Psoas muscle (tissue), 8 donors: ENCODE results near the gene KCP. TPM values are rescaled to one million over a fixed set of nuclear protein-coding genes. Genes with fewer than 3 reads are reported as not detected.

Experiments
- ATAC-seq, 4 donors: fragments of 200-7000 bp; cut with Tn5 transposase; one replicate each; pipeline ENCODE4 v1.9.1; 2020; ENCODE audit warnings: moderate library complexity in 3 of 4, mild to moderate bottlenecking in 2 of 4
- DNase-seq, 2 donors: peaks; one replicate each; pipeline ENCODE4 v3.0.0-alpha.2; 2020
- H3K27ac ChIP-seq: fragments of 200-600 bp; one replicate; pipeline ENCODE4 v1.8.0; 2022
- H3K27me3 ChIP-seq, 3 donors: fragments of 200-600 bp in 1 of 3; one replicate each; pipeline versions ENCODE4 v1.6.1 to v1.8.0; 2013 to 2022; ENCODE audit warnings: low read length in 2 of 3, mild to moderate bottlenecking in 2 of 3, moderate library complexity in 1 of 3; ENCODE audit not compliant: insufficient read depth in 3 of 3
- H3K36me3 ChIP-seq, 2 donors: fragments of 200-600 bp in 1 of 2; one replicate each; pipeline versions ENCODE4 v1.6.1 to v1.8.0; 2013 to 2022; ENCODE audit warnings: low read depth in 1 of 2, mild to moderate bottlenecking in 1 of 2, moderate library complexity in 1 of 2; ENCODE audit not compliant: insufficient read depth in 1 of 2
- H3K4me1 ChIP-seq: fragments of 200-600 bp; one replicate; pipeline ENCODE4 v1.8.0; 2022
- H3K4me3 ChIP-seq: fragments of 200-600 bp; one replicate; pipeline ENCODE4 v1.8.0; 2022; ENCODE audit warnings: mild to moderate bottlenecking
- H3K9me3 ChIP-seq: fragments of 200-600 bp; one replicate; pipeline ENCODE4 v1.8.0; 2022
- CTCF ChIP-seq: fragments of 200-600 bp; IDR thresholded peaks from one replicate; pipeline ENCODE4 v1.8.0; 2022; ENCODE audit warnings: antibody characterized with exemption
- WGBS, 3 donors: extraction: QIAGEN DNeasy Blood & Tissue Kit; methylation state at CpG; one replicate each; pipeline versions ENCODE4 v1.1.6 to v1.1.7; 2013; 5-methylcytosine and 5-hydroxymethylcytosine counted together
- intact Hi-C, 2 donors: fragments of 100-400 bp; cut with DNase I; formaldehyde crosslinking; loops; one replicate each; pipeline versions ENCODE4 v1.11.0 to v1.14.2; 2022
- polyA plus RNA-seq, 3 donors: library from polyadenylated mRNA; stranded (reverse); fragments of 200-250 nt; gene quantifications; one replicate each; pipeline ENCODE4 v1.2.3, GENCODE V29; 2013
- total RNA-seq, 4 donors: library from RNA; stranded (reverse); fragmentation: NEBNext Ultra II Directional in 2 of 4; extraction: Animal tissue kit (Norgen Biotek cat#: 25700) in 2 of 4; gene quantifications; one replicate each; pipeline versions ENCODE4 v1.2.1 to v1.2.4, GENCODE V29; 2021 to 2023
- donor health status: healthy with polysubstance abuse.
- donor health status: DM: no; HTN: no; CAD: no; lungs with moderate emphysema.
- donor health status: Bipolar disorder and iron deficiency.
- donor health status: healthy.
- donor health status: DM: yes; HTN: yes; CAD: no.
- donor health status: DM: no; HTN: no; CAD: no.
- donor health status: DM: no; HTN: no; CAD: no.
- donor health status: DM: yes; HTN: yes; CAD: no.

The KCP gene
- total and polyA plus RNA-seq, 7 donors = 0.03 to 0.34 (median 0.15) TPM

DNA sequence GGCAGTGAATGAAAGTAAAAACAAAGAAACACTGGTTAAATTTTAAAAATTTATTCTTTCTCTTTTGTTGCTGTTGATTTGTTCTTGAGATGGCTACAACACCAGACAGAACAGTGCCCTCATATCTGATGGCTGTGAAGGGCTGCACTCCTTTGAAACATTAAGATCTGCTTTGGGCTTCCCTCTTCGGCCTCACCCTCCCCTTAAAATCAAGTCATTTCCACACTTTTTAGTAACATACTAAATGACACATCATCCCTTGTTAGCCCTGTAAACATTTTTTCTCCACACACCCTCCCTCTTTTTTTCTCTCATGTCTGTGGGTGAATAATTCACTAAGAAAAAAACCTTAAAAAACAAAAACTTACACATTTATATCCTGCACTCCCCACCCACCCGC is 43.6 kb upstream of the KCP start:
- WGBS, 3 donors = 84 to 89% (median 88%) methylated on average over 2 of the region's 2 CpGs
- no peaks in the 10 kb centered on the region for H3K4me1 ChIP-seq
- H3K9me3 ChIP-seq = no peaks in the 10 kb centered on the region
- DNase-seq (no peak), ATAC-seq (no peak)
- no peak overlapping the region for H3K27ac ChIP-seq
- H3K27me3 ChIP-seq = no peaks in the 10 kb centered on the region
- H3K4me3 ChIP-seq = no peak overlapping the region
- H3K36me3 ChIP-seq = peaks cover 12 to 70% of the 10 kb centered on the region in 2 donors
- no peak for TF ChIP-seq CTCF
- intact Hi-C loops = no loop called here

DNA sequence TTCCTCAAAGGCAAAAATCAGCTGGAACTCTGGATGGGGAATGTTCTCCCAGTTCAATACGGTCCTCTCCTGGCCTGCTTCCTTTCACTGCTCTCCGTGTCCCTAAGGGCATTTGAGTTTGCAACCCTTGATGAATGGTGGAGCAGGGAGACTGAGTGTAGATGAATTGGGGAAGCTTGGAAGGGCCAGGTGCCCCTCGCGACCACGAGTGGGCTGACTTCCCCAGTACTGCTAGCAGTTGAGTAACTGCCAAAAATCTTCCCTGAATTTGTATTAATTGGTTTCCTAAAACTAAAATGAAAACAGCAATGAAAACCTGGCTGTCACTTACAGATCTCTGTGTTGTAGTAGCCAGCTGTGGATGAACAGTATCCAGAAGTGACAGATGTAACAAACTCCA is 40.8 kb upstream of the KCP start:
- WGBS, 3 donors = 66 to 69% (median 67%) methylated on average over 5 of the region's 5 CpGs
- TF ChIP-seq CTCF = no peak
- Histone ChIP-seq H3K27me3 (no peaks in the 10 kb centered on the region), H3K36me3 (peaks cover 12 to 42% of the 10 kb centered on the region in 2 donors), H3K27ac (no peak overlapping the region), H3K4me1 (no peaks in the 10 kb centered on the region), H3K9me3 (no peaks in the 10 kb centered on the region), H3K4me3 (no peak overlapping the region)
- no peak for ATAC-seq
- intact Hi-C loops = no loop called here
- DNase-seq = no peak

DNA sequence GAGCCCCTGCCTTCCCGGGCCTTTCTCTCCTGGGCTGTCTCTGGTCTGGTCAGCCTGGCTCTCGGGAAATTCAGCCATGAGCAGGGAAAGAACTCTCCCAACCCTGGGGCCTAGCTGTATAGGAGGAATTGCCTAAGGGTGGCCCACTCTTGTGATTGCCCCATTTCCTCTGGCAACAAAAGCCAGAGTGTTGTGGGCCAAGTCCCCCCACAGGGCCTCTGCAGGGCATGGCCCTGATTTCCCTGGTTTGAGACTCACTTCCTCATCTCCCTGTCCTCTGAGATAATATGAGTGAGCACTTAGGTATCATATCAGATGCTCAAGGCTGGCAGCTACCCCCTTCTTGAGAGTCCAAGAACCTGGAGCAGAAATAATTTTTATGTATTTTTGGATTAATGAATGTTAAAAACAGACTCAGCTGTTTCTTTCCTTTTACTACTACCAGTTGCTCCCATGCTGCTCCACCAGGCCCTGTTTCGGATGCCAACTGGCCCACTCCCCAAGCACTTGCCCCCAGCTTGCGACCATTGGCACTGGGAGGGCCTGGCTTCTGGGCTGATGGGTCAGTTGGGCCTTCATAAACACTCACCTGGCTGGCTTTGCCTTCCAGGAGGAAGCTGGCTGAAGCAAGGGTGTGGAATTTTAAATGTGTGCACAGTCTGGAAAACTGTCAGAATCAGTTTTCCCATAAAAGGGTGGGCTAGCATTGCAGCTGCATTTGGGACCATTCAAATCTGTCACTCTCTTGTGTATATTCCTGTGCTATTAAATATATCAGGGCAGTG is 38.7 kb upstream of the KCP start:
- Histone ChIP-seq H3K27ac (no peak overlapping the region), H3K4me3 (no peak overlapping the region), H3K4me1 (no peaks in the 10 kb centered on the region), H3K9me3 (no peaks in the 10 kb centered on the region), H3K27me3 (peaks cover 0 to 5% (median 0%) of the 10 kb centered on the region in 3 donors), H3K36me3 (peaks cover 8 to 20% of the 10 kb centered on the region in 2 donors)
- intact Hi-C loops = no loop called here
- 58 to 69% (median 61%) methylated on average over 4 of the region's 4 CpGs for WGBS, 3 donors
- ATAC-seq (peak in 1 of 4 donors; percentile 10), DNase-seq (no peak)
- TF ChIP-seq CTCF = no peak

- TF ChIP-seq CTCF = no peak
- WGBS, 3 donors = 56 to 65% (median 63%) methylated on average over 12 of the region's 12 CpGs
- Histone ChIP-seq H3K27me3 (peaks cover 0 to 5% (median 2%) of the 10 kb centered on the region in 3 donors), H3K4me3 (no peak overlapping the region), H3K9me3 (no peaks in the 10 kb centered on the region), H3K27ac (no peak overlapping the region), H3K36me3 (peaks cover 3 to 13% of the 10 kb centered on the region in 2 donors), H3K4me1 (no peaks in the 10 kb centered on the region)
- ATAC-seq = peak in 3 of 4 donors; percentile 19 to 30 (median 28)
- intact Hi-C loops = no loop called here
- no peak for DNase-seq
Observed at GRCh38 chr7:128948312-128948973, 37.9 kb upstream of the KCP start.
